ENCODE measurements around the gene SPACA7.

SPACA7 gene

DNA sequence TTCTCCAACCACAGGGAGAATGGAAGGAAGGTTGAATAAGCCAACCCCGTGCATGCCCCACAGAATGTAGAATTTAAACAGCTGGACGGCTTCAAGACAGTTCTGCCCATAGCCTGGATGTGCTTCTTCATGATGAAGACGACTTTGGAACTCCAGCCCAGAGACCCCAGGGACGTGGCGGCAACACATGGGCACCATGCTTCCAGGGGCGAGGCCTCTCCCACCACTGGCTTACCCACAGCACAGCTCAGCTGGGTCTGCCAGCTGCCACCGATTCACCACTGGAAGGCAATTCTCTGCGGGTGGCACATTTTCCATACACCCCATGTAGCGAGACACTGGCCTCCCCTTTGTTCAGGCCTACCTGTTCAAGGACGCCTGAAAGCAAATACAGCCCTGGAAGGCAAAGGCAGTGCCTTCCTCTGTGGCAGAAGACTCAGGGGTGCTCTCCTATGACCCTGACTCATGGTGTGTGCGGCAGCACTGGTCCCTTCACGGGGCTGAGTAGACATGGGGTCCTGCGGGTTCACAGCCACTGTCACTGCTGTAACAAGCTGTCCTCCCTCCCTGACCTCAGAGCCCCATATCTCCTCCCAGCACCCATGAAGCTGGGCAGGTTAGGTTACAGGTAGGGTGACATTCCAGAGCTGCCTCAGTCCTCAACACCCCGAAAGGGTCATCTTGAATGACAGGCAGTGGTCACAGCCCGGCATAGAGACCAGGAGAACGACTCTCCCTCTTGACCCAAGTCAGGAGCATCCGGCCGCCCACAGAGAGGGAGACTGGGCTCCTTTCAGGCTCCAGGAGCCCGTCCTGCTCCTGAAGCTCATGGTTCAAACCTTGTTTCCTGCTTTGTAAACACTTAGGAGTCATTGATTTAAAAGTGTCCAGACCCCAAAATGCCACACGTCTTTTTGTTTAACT is 72.7 kb downstream of the SPACA7 start:
- no peak for DNase-seq

DNA sequence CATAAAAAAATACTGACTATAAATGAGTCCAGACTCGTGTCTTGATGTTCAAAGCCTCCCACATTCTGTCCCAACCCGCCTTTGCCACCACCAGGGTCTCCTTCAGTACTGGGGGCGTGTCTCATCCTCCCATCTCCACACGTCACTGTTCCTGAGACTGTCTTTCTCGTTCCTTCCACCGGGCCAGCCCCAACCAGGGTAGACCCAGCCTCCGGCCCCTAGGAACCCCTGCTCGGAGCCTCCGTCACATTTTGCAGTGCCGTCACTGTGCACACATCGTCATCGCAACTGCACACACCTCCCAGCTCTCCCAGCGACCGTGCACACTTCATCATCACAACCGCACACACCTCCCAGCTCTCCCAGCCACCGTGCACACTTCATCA is 73.4 kb downstream of the SPACA7 start:
- DNase-seq: no peak

DNA sequence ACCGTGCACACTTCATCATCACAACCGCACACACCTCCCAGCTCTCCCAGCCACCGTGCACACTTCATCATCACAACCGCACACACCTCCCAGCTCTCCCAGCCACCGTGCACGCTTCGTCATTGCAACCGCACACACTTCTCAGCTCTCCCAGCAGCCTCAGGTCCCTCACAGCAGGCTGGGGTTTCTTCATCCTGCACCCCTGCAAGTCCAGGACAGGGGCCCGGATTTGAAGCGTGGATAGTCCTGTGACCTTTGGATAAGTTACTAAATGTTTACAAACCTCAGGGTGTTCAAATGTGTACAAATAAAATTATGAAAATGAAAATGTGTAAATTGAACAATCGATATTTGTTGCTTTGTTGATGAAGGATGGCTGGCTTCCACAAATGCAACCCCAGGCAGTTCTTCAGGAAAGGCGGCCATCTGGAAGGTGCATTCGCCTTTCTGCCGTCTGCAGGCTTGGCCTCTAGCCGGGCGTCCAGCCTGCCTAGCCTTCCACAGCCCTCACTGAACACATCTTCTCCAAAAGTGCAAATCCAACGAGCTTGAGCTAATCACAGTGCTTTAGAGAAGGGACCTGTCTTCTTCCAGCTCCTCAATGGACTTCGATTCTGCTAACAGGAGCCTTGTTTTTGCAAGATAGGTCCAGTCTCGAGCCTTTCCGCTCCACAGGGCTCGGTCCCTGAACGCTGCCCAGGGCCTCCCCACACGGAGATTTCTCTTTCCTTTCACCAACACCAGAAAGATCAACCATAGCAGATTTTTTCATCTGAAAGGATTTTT is 74.2 kb downstream of the SPACA7 start:
- no peak for DNase-seq

DNA sequence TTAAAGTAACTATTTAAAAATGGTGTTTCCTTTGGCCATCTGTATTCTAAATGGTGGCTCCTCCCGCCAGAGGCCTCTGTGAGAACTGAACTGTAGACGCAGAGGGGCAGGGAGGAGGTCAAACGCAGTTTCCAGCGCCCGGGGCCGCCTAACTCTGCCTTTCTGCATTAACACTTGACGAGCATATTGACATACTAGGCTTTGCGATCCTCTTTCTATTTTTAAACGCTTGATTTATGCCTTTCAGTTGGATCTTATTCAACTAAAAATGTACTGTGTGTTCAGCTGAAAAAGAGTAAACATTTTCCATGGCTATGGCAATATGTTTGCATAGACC is 74.7 kb downstream of the SPACA7 start:
- no peak for DNase-seq

DNA sequence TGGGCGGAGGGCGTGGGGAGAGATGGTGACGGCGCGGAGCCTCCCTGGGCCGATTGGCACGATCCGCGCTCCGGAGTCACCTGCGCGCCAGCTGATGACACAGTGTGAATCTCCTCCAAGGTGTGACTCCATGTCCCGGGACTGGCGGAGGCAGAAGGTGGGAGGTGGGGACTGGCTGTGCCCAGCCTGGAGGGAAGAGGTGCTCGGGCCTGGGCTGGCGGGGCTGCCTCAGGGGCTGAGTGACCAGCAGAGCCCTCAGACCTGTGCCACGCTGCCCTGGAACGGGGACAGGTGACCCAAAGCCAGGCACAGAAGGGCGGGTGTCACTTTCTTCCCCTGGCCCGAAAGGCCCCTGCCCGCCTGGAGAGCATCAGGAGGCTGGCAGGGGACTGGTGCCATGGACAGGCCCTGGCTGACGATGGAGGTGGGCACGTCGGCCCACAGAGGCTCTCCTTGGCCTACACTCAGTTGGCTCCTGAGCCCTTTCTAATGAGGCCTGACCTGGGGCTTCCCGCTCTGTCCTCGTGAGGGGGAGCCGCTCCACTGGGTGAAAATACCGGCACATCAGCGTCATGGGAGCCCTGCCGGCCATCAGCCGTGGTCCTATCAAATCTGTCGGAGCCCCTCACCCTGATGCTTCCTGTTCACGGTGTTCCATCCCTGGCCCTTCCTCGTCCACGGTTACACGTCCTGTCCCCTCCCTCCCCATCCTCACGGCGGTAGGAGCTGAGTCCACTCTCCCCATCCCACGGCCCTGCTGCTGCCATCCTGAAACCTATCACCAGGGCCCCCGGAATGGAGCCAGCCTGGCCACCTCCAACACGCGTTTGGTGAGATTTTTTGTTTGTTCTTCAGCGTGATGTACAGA is 75.6 kb downstream of the SPACA7 start:
- DNase-seq: no peak

DNA sequence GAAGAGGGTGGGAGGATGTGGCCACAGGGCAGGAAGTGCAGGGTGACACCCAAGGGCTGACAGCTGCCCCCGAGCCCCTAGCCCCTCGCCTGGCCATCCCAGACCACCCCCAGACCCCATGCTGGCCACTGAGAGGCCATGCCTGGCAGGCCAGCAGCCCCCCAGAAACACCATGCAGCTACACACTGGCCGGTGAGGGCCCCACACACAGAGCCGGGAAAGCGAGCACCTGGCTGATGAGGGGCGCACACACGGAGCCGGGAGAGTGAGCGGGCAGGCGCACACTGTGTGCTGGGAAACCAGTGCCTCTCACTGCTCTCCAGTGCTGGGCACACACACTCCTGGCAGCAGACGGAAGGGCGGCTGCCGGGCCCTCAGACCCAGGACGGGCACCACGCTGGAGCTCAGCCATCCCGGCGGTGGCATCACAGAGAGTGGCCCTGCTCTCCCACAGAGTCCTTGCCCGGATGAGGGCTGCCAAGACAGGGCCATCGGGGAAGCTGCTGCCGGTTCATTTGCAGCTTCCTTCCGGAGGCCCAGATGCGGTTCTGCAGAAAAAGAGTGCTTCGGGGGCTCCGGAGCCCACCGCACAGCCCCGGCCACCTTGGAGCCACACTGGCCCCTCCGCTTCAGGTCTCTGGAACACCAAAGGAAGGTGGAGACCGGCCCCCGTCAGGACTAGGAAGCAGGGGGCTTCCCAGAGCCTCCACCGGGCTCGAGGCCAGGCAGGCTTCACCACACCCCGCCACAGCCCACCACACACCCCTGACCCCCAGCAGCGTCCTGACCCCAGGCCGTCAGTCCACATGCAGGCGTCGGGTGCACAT is 76.4 kb downstream of the SPACA7 start:
- no peak for DNase-seq

DNA sequence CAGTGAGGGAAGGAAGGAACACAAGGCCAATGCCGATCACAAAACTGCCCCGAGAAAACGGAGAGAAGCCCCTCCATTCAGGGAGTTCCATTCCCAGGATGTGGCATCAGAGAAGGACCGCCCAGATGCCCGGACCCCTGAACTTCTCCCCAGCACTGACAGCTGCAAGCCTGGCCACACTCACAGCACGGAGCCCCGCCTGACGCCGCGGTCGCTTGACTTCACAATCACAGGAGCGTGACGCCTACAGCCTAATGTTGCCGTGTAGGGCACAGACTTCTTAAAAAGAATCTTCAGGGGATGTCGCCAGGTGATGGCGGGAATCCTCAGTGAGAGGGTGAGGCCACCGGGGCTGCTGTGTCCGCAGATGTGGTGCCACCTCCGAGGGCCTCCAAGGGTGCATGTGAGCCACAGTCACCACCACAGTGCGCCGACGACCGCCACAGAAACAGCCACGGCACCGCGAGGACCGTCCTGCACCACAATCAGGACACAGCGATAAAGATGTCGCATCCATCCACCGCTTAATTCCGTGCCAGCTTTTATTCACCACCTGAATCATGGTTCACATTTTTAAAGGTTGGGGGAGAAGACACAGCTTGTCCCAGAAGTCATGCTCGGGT is 77.2 kb downstream of the SPACA7 start:
- no peak for DNase-seq

DNA sequence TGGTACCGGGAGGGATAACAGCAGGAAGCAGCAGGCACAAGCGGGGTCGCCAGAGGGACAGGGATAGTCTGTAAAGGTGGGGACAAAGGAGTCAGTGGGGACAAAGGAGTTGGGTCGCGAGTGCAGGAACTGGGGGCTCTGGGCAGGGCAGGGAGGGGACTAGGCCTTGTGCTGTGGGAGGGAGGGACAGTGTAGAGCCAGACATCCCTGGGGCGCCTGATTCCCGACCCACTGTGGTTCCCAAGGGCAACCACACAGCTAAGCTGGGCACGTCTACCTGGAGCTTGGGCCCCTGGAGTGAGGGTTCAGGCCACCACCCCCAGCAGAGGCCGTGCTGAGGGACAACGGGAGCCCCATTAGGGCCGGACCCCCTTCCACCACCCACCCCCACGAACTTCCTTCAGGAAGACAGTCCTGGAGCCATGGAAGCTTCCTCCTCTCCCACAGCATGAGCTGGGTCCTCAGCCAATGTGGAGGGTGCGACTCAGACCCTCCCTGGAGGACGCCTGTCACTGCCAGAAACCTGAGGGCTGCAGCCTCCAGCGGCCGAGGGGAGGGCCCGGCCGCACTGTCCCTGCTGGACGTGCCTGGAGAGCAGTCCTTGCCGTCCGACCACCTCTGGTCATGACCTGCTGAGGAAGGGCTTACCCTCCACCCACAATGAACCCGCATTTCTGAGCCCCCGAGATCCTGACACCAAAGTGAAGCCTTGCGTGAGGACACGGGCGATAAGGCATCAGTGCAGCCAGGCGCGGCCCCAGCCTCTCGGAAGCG is 77.9 kb downstream of the SPACA7 start:
- DNase-seq: no peak

DNA sequence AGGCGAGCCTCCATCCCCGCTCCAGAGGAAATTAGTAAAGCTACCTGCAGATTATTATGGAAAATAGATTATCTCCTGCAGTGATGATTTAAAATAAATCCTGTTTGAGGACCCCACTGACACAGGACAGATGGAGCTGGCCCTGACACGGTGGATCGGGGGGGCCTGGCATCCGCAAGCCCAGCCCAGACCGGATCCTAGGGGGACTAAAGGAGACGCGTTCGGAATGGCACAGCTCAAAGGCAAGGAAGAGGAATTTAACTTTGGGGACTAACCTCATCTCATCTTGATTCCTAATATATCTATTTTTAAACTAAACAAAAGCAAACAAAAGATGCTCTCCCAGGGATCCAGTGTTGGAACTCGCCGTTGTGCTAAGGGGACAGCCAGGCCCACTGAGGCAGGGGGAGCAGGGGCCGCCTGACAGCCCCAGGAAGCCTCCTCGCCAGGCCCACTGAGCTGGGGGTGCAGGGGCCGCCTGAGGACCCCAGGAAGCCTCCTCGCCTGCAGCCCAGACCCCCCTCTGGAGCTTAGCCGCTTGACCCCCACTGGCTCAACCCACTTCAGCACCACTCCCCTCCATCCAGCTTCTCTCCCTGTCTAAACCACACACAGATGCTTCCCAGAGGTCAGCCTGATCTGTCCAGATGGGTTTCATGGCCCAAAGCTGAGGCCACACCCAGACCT is 78.6 kb downstream of the SPACA7 start:
- no peak for DNase-seq

DNA sequence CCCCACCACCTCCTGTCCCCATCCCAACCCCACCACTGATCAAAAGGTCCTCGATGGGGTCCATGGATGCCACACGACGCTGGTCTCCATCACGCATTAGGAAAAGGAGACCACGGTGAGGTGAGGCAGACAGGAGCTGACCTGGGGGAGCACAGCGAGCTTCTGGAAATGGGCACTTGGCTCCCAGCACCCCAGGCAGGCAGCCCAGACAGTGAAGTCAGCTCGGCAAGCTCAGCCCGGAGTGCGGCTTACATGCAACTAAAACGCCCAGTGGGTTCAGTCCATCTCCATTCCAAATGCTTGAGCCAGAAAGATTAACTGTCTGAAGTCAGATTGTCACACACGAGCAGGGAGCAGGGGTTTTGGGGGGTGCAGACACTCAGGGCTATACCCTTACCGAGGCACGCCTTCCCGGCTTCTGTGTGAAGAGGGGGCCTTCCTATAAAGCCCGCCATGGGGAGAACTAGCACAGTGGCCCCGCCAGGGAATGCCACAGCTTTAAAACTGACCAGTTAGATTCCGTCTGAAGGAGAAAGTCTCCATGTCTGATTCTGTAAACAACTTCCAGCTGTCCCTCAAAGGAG is 79.4 kb downstream of the SPACA7 start:
- DNase-seq: no peak

DNA sequence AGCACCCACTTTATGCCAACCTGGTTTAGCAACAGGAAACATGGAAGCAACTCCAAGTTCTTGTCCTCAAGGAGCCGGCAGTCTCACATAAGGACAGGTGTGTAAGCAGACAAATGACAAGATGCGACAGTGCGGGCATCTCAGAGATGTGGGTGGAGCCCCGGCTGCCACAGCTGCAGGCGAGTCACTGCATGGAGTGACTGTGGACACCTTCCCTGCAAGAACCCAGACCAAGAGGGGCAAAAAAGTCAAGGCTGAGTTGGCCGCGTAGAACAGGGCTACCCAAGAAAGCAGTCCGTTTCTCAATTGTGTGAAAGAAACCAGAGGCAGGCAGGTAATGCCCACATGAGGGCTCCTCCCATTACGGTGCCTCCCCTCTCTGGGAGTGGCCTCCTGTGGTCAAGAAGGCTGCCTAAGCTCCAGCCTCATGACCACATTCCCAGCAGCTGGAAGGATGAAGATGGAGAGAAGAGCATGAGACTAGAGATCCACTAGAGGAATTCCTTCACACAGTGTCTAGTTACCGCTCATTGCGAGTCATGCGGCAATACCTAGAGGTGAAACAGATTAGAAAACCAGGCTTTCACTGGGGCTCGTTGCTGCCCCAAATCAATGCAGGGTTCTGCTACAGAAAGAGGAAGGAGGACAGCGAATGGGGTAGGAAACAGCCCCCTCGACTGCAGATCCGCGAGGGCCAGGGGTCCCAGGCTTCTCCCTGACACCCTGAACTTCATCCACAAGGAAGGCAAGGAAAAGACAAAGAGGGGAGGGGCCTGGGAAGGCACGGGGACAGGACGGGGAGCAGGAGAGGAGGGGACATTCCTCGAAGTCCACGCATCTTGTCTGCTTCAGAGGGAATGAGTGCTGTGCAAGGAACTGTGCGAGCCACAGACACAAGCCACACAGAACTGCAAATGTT is 80.2 kb downstream of the SPACA7 start:
- no peak for DNase-seq

DNA sequence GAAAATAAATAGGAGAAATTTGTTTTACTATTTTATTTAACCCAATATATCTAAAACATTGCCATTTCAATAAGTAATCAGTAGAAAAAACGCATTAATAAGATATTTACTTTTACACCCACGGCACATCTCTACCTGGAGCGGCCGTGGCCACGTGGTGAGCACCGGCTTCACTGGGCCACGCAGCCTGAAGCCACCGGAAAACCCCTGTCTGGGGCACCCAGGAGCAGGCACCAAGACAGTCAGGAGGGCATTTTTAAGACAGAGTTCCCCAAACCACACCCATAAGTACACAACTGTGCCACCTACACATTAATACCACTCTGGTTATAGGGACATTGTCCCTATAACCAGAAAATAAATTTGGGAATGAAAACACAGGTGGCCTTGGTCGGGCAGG is 80.9 kb downstream of the SPACA7 start:
- DNase-seq: no peak

DNA sequence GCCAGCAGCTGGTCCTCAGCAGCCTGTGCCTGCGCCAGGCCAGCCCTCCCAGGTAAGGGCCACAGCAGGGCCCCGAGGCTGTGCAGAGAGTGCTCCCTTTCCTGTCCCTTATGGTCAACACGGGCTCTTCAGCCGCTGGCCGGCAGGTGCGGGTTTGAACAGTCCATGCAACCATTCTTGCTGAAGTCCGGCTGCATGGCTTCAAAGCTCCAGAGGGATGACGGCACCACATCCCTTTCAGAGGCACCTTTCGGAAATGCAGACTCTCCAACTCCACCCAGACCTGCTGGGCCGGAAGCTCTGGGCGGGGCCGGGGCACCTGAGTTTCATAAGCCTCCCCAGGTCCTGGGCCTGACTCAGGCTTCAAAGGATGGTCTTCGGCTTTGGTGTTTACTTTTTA is 81.3 kb downstream of the SPACA7 start:
- no peak for DNase-seq

DNA sequence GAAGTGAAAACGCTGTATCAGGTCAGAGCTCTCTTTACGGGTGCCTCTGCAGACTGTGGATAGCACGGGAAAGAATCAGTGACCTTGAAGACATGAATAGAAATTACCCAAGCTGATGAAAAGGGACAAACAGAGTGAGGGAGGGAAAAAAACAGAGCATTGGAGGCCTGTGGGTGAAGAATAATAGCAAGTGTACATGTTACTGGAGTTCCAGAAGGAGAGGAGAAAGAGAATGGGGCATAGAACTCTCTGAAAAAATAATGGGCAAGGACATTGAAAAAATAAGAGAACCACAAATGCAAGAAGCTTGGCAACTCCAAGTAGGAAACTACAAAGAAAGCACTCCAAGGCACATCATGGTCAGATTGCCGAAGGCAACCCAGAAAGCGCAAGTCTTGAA is 86.3 kb downstream of the SPACA7 start:
- no peak for DNase-seq

DNA sequence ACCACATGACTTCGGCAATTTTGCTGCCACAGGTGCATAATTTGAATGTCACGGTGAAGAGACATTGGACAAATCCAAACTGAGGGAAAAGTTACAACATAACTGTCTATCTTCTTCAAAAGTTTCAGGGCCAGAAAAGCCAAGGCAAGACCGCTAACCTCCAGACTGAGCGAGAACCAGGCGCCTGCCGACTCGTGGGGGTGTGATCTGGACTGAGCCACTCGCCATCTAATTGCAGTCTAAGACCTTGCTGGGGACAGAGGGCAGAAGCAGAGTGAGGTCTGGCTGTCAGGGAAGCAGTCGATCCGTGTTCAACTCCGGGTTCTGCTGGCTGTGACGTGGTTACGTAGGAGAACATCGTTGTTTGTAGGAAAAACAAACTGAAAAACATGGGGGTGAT is 88.6 kb downstream of the SPACA7 start:
- no peak for DNase-seq

DNA sequence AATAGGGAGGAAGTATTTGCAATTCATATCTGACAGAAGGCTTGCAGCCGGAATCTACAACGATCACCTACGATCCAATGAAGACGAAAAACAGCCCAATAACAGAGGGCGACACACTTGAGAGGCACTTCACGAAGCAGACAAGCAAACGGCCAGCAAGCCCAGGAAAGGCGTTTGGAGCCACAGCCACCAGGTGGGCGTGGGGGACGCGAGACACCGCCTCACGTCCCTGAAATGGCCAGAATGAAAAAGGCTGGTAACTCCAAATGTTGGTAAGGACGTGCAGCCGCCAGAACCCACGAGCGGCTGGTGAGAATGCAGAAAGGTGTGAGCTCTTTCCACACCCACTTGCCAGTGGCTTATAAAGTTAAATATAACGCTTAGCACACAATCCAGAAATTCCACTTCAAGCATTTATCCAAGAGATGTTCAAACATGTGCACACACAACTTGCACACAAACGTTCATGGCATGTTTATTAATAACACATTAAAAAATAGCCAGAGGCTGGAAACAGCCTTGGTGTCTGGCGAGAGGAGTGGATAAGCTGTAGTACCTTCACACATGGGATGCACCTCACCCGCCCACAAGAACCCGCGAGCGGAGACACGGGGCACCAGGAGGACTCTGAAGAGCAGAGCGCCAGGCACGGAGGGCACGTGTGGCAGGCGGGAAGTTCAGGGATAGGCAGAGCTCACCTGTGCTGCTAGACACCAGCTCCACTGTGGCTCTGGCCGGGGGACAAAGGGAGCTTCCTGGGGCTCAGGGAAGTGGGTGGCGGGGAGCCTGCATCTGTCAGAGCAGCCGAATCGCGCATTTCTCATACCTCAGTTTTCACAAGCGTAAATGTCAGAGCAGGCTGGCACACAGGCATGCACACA is 89.3 kb downstream of the SPACA7 start:
- DNase-seq: no peak

DNA sequence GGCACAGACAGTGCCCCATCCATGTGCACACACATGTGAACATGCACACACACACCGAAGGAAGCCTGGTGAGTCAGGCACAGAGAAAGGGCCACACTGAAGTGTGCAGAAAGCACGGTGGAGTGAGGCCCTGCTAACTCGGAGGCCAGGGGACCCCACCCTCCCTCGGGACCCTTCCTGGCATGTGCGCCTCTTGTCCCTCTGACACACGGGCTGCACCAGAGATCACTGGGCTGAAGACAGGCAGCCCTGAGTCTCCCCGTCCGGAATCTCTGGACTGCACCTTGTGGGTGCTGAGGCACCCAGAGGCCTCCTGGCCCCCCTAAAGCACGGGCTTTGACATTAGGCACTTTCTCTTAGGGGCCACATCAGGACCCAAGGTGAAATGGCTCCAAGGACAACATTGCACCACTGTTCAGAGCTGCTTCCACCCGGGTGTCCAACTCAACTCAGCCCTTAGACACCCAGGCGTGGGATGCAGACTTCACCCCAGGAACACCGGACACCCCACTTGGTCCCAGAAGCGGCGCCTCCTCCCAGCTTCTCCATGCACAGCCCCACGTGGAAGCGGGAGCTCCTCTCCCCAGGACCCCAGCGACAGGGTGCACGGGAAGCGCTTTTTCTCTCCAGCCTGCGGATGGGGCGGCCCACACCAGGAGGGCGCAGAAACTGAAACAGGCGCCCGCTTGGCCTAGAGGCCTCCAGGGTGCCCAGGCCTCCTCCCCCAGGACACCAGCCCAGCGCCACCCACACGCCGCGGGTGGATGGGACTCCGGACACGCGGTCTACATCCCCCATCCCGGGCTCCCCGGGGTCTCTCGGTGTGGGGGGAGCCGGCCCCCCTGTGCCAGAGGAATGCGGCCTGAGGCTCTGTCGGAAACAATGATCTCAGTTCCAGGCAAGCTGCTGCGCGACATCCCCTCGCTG is 90.2 kb downstream of the SPACA7 start:
- DNase-seq: no peak
